H1 (cell line): ENCODE measurements around the gene TNS1. TPM values are rescaled to one million over a fixed set of nuclear protein-coding genes. Genes with fewer than 3 reads are reported as not detected.

Experiments used
- ZNF274 ChIP-seq: IDR thresholded peaks from 2 replicates; pipeline ENCODE4 v1.7.0; 2012; ENCODE audit warnings: low read length, borderline replicate concordance; ENCODE audit errors: extremely low read depth
- polyA plus RNA-seq, 7 experiments: library from polyadenylated mRNA; depleted of rRNA in 3 of 7; stranded (reverse) in 5 of 7; unstranded in 2 of 7; fragments of >200 nt in 5 of 7; fragments of 200-250 nt in 2 of 7; gene quantifications; 1 replicate in 5 of 7; 2 replicates in 1 of 7; 4 replicates in 1 of 7; pipeline versions ENCODE4 v1.2.1 to v1.2.3, GENCODE V29; 2011 to 2013; ENCODE audit warnings: missing spikeins in 2 of 7, mixed read lengths in 2 of 7
- total RNA-seq: library from RNA; stranded (reverse); fragmentation: NEBNext Ultra II Directional; extraction: Animal tissue kit (Norgen Biotek cat#: 25700); gene quantifications from 2 replicates; pipeline ENCODE4 v1.2.1, GENCODE V29; 2021

TNS1 gene
- total and polyA plus RNA-seq, 2 of the 8 experiments (the other 6 are each of a cell fraction or from before 2014, with no cell fraction given): 1.5 to 5.1 TPM

DNA sequence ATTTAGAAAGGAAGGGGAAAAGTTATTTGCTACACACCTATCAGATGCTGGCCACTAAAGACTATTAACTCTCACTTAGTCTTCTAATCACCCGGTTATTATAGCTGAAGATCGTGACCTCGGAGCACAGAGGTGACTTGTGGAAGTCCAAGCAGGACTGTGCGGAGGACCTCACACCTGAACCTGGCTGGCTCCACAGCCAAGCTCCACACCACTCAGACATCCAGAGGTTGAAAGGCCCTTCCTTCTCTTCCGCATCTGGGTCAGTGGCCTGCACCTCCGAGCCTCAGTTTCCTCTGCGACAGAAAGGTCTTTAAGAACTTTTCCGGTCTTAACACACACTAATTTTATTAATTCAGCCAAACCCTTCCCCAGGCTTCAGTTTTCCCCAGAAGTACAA lies 57.9 kb downstream of the TNS1 start (continued):
- no peak for TF ChIP-seq ZNF274
